DMS79 treated with DMSO at 0.1 percent for 48 hours (cell line): ENCODE data around the gene EVI5.
"Not testable (repeated sequence)": the region's sequence is repeated elsewhere in the genome, so short reads cannot be mapped to it uniquely, and the experiment has no call there.

Experiments
- DNase-seq: peaks from one replicate; lab custom pipeline; 2025; lab: John Stamatoyannopoulos, UW

Gene EVI5

GRCh38 chr1:92690212-92690906 is 94.5 kb downstream of the EVI5 start:
- DNase-seq = no peak

GRCh38 chr1:92679980-92680379 is 104.9 kb downstream of the EVI5 start:
- DNase-seq = no peak

- no peak for DNase-seq
These were observed 121.1 kb downstream of the EVI5 start for GRCh38 chr1:92663775-92664174.

- no peak for DNase-seq
These were observed 122.9 kb downstream of the EVI5 start for GRCh38 chr1:92662048-92662447.

GRCh38 chr1:92657701-92658100 is 127.2 kb downstream of the EVI5 start:
- no peak for DNase-seq

GRCh38 chr1:92655197-92655801 is 129.6 kb downstream of the EVI5 start:
- DNase-seq = no peak

- no peak for DNase-seq
These were observed 131.1 kb downstream of the EVI5 start for GRCh38 chr1:92653605-92654381.

GRCh38 chr1:92640686-92641085 is 144.2 kb downstream of the EVI5 start:
- DNase-seq = not testable (repeated sequence)

GRCh38 chr1:92638498-92638897 is 146.4 kb downstream of the EVI5 start:
- no peak for DNase-seq

- DNase-seq = not testable (repeated sequence)
These were observed 149.7 kb downstream of the EVI5 start for GRCh38 chr1:92635203-92635602.

GRCh38 chr1:92623187-92623778 is 161.6 kb downstream of the EVI5 start:
- peak; percentile 18 for DNase-seq

- no peak for DNase-seq
These were observed 165.3 kb downstream of the EVI5 start for GRCh38 chr1:92619466-92620189.

GRCh38 chr1:92601044-92601443 is 183.9 kb downstream of the EVI5 start:
- DNase-seq = no peak

- no peak for DNase-seq
These were observed 185.7 kb downstream of the EVI5 start for GRCh38 chr1:92599184-92599583.

- DNase-seq = not testable (repeated sequence)
These were observed 195.5 kb downstream of the EVI5 start for GRCh38 chr1:92589361-92589760.

- no peak for DNase-seq
These were observed 197.5 kb downstream of the EVI5 start for GRCh38 chr1:92587445-92587844.

- DNase-seq = no peak
These were observed 199.1 kb downstream of the EVI5 start for GRCh38 chr1:92585831-92586230.

- not testable (repeated sequence) for DNase-seq
These were observed 200.1 kb downstream of the EVI5 start for GRCh38 chr1:92584810-92585209.

- DNase-seq = no peak
These were observed 200.8 kb downstream of the EVI5 start for GRCh38 chr1:92583821-92584760.

GRCh38 chr1:92577261-92577895 is 207.5 kb downstream of the EVI5 start:
- DNase-seq = no peak
